GM21619 (cell line): Measurements from ENCODE around the gene PEX14.

Experiments
- ATAC-seq: cut with Tn5 transposase; IDR thresholded peaks from one replicate; pipeline ENCODE4 v1.9.1; 2021; ENCODE audit not compliant: unreplicated experiment

PEX14 gene

DNA sequence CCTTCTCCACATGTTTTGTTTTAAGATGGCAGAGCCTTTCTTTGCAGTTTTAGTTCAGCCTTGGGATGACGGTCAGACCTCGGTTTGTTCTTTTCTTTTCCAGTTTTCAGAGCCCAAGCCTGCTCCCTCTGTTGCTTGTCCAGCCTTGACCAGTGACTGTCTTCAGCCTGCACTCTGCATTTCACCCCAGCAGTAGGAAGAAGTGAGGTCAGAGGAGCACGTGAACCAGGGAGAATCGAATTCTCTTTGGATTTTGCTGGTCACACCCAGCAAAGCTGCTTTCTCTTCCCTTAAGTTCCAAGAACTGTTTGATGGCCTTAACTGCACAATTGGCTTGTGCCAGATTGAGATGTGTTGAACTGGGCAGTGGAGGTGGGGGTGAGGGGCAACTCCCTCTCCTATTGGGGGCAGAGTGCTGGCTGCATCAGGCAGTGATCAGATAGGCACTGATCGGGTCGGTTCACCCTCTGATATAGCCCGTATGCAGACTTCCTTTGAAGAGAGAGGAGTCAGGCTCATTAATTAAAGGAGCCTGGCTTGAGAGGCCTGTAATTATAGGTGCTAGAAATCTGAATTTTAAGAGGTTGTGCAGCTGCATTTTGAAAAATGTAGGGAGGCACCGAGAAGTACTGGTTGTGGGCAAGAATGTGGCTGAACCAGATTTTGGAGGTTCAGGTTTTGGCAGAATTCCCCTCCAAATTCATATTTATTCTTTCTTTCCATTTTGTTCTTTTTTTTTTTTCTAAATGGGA, 42.4 kb downstream of the PEX14 start:
- ATAC-seq = no peak

- ATAC-seq = no peak
These were observed 42.9 kb downstream of the PEX14 start for GRCh38 chr1:10517677-10517982.

- no peak for ATAC-seq
These were observed 44.3 kb downstream of the PEX14 start for GRCh38 chr1:10519016-10519417.

DNA sequence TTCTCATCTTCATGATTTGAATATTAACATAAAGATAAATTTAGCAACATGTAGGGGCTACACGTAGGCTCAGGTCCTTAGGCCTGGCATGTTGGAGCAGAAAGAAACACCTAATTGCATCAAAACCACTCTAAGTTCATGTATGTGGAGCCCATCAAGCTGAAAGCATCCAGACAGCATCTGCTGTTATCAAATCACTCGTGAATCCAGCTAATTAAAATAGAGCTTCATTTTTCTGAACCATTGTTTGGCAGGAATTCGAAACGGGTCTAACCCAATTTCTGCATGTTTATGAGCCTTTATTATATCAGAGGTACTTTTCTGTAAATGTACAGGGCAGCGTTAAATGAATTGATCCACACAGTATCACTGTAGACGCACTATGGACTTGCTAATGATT, 45.7 kb downstream of the PEX14 start:
- no peak for ATAC-seq

DNA sequence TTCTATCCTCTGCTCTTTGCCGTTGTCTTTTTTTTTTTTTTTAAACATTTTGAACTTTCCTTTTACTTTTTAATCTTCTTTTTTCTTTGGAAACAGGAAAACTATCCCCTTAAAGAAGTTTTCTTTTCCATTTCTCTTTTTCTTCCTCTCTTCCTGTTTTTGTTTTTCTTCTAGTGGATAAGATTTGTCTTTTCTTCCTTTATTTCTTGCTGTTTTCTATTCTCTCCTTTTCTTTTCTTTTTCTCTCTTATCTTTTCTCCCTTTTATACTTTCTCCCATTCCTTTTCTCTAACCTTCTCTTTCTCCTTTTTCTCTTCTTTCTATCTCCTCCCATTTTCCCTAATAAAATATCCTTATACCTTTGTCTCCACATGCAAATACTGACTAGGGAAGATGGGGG, 46.2 kb downstream of the PEX14 start:
- no peak for ATAC-seq

- ATAC-seq = no peak
These were observed 46.9 kb downstream of the PEX14 start for GRCh38 chr1:10521537-10522157.

- no peak for ATAC-seq
These were observed 47.6 kb downstream of the PEX14 start for GRCh38 chr1:10522322-10522860.

DNA sequence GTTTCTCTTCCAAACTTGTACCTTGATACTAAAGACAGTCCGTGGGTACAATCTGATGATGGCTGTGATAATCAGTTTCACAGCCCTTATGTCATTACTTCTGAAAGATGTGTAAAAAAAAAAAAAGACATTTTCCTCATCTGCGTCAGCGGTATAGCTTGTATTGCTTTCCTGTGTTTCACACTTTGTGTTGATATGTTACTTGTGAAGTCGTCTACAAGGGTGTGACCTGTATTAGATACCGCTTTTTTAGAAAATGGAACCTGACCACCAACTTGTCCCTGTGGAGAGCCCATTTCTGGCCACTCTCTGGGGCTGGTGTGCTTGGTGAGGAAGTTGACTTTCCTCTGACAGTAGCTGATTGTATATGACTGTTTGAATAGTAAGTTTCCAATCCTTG, 50.5 kb downstream of the PEX14 start:
- ATAC-seq = no peak

GRCh38 chr1:10528066-10529014, 53.6 kb downstream of the PEX14 start:
- ATAC-seq = no peak

- ATAC-seq = no peak
These were observed 54.3 kb downstream of the PEX14 start for GRCh38 chr1:10529091-10529490.

DNA sequence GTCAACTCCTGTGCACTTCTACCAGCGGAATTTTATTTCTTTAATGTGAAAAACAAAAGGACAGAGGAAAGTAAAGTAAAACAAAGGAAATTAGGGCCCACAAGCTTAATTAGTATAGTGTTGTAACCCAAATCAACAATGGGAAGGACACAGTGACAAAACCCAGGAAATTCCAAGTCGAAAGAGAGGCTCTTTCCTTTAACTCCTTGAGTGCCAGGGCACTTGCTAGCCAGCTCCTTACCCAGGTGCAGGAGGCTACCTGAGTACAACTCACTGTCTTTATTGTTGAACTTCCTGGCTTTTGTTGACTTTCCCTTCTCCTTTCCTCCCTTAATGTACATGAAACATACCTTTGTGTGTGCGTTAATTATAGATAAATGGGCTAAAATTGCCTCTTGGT, 55.0 kb downstream of the PEX14 start:
- no peak for ATAC-seq

DNA sequence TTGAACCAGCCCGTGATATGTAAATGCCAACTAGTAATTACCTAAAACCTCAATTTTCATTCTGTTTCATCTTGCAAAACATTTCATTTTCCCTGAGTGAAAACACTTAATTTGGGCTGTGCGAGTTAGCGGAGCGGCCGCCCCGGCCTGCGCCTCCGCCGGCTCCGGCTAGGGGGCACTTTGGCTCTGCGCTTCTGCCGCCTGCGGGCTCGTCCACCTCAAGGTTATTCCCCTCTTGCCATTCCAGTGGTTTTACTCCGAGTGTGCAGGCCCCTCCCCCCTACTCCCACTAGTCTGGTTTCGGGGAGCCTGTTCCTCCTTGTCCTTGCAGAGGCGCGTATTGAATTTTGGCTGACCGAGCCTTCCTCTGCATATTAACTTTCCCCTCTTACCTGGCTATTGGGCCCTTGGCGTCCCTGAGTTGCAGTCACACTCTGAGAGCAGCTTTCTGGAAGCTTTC, 55.6 kb downstream of the PEX14 start:
- ATAC-seq = no peak

- ATAC-seq = no peak
These were observed 56.2 kb downstream of the PEX14 start for GRCh38 chr1:10530756-10531495.

DNA sequence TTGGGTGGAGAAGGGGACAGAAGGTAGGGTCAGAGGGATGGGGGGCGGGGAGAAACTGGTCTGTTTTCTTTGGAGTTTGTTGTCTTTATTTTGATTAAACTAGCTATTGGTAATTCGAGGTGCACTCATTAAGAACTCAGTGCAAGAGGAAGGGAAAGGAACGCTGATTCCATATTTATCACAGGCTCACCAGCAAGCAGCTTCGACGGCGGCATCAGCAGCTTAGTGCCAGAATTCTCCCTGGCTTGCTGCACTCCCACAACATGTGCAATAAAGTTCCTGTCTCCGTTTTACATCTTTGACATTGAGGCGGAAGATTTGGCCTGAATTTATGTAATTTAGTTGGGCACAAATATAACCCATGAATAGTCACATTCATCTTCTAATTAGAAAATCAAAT, 57.6 kb downstream of the PEX14 start:
- no peak for ATAC-seq

GRCh38 chr1:10534519-10534918, 59.8 kb downstream of the PEX14 start:
- no peak for ATAC-seq

DNA sequence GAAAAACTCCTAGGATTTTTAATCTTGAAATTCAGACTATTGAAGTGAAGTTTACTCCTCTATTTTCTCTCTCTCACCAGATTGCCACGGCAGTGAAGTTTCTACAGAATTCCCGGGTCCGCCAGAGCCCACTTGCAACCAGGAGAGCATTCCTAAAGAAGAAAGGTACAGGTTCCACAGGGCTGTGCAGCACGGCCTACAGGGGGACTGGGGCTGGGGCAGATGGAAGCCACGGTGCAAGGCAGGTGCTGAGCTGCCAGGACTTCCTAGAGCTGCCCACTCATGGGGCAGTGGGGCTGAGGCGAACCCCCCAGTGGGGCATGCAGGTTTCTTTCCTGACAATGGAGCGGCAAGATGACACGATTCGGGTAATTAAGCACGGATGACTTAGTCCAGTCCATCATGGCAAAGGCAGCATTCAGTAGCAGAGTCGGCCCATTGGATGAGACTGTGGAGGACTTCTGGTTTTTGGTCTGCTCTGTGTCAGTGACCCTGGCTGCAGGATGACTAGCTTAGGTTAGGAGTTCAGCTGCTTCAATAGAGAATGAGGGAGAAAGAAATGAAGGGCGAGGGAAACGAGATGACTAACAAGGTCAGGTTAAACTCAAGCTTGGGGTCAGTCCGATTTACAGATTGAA, 61.5 kb downstream of the PEX14 start:
- no peak for ATAC-seq

DNA sequence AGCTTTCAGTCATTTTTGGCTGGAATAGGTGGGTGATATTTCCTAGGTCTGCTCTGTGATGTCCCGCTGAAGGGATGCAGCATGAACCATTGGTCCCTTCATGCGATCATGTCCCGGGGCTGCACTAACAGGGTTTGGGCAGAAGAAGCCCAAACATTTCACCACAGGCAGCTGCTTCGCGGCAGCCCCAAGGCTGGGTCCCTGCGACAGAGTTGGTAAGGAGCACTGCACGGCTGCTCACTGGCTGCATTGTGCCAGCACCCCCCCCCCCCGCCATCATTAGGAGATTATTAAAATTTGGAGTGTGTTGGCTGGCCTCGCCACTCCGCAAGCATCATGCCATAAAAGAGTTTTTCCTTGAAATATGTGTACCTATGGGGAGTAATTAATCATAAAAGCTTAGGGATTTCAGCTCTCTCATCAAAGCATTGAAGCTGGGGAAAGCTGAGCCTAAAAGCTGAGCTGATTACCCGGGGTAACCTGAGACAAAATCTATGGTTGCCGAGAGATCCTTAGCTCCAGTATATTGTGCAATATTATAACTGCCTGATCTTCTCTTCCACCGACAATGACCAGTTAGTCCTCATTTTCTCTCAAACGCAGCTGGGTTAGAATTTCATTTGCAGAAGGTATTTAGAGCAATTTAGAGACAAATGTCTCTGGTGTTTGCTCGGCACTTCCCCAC, 62.5 kb downstream of the PEX14 start:
- no peak for ATAC-seq

DNA sequence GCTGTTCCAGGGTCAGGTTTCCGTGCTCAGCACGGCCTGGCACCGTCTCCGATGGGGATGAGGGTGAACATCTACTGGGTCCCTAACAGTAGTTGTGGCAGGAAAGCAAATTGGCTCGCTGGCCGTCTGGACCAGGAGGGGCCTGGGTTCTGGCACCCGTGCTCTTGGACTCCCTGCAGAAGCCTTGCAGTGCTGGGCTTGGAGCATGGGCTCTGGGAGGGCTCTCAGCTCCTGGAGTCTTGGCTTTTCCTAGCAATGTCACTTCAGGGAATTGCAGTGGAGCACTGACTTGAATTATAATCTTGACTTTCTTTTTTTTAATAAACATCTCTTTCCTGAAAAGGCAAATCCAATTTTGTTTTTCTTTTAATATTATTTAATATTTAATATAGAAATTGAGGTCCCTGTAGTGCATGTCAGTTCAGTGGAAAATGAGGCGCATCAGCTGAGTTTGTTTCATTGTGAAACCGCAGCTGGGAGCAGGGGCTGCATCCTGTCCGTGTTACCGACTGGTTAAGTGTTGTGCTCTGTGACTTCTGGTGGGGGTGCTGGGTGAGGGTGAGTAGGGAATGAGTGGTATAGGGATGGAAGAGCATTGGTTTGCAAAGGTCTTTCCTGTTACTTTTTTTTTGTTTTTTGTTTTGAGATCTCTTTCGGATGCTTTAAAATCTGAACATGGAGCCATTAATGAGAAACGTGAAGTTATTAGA, 64.1 kb downstream of the PEX14 start:
- no peak for ATAC-seq

- no peak for ATAC-seq
These were observed 64.8 kb downstream of the PEX14 start for GRCh38 chr1:10539411-10540043.
